HCT116 (cell line): ENCODE data around the gene SLC40A1. TPM values are rescaled to one million over a fixed set of nuclear protein-coding genes. Genes with fewer than 3 reads are reported as not detected.

ENCODE experiments used
- ATAC-seq: fragments of 200-7000 bp; cut with Tn5 transposase; 2 replicates; pipeline ENCODE4 v1.9.1; 2020; ENCODE audit warnings: mild to moderate bottlenecking, moderate library complexity
- BruUV-seq: library from RNA; stranded (reverse); fragments of 400-500 nt; replicated peaks from 2 replicates; lab custom pipeline; 2021; lab: Mats Ljungman, UMichigan
- CTCF ChIA-PET: fragments of 300-600 bp; sonication (Branson Sonifier 250); formaldehyde crosslinking; loops from one replicate; lab custom pipeline; 2021; ENCODE audit warnings: antibody characterized with exemption; lab: Charles Lee
- POLR2A ChIA-PET: fragments of 300-600, 350-600 bp; sonication (Branson Sonifier 250); formaldehyde crosslinking; loops from one replicate; lab custom pipeline; 2021; ENCODE audit warnings: antibody characterized with exemption; lab: Charles Lee
- RAD21 ChIA-PET, 2 experiments: fragments of 300-600 bp; sonication (Branson Sonifier 250); formaldehyde crosslinking; loops; one replicate each; lab custom pipeline; 2023; ENCODE audit warnings: low total read pairs in 2 of 2; ENCODE audit not compliant: uncharacterized antibody in 2 of 2, unreplicated experiment in 2 of 2, low non-redundant PET in 1 of 2; lab: Charles Lee
- DNase-seq: peaks from one replicate; pipeline ENCODE4 v3.0.0-alpha.2; 2010; ENCODE audit warnings: low read depth, low spot score
- H2AFZ ChIP-seq: fragments of 200-600 bp; shearing (Covaris generic), sonication (generic); 2 replicates; pipeline ENCODE4 v1.6.1; 2017; ENCODE audit warnings: low read depth, mixed run types, mixed read lengths, antibody characterized with exemption, low read length; ENCODE audit not compliant: poor library complexity, severe bottlenecking
- H3K27ac ChIP-seq: 2 replicates; pipeline ENCODE4 v1.5.1; 2012; ENCODE audit warnings: low read depth, low read length
- H3K27me3 ChIP-seq: fragments of 200-600 bp; sonication (generic); 2 replicates; pipeline ENCODE4 v1.6.1; 2016; ENCODE audit warnings: mixed run types, low read length, mixed read lengths; ENCODE audit not compliant: insufficient read depth
- H3K36me3 ChIP-seq, 2 experiments: fragments of 200-500 bp in 1 of 2; fragments of 200-600 bp in 1 of 2; sonication (Bioruptor generic) in 1 of 2; sonication (generic) in 1 of 2; 2 replicates each; pipeline versions ENCODE4 v1.5.1 to v1.6.1; 2014 to 2016; ENCODE audit warnings: low read length in 2 of 2, inconsistent platforms in 1 of 2, mixed read lengths in 1 of 2, mixed run types in 1 of 2; ENCODE audit not compliant: insufficient read depth in 2 of 2, control insufficient read depth in 1 of 2
- H3K4me1 ChIP-seq, 2 experiments: fragments of 200-600 bp in 1 of 2; sonication (generic) in 1 of 2; 2 replicates each; pipeline versions ENCODE4 v1.5.1 to v1.6.1; 2012 to 2017; ENCODE audit warnings: low read length in 2 of 2, inconsistent platforms in 1 of 2, mild to moderate bottlenecking in 1 of 2, mixed read lengths in 1 of 2, mixed run types in 1 of 2, moderate library complexity in 1 of 2; ENCODE audit not compliant: insufficient read depth in 2 of 2, control insufficient read depth in 1 of 2
- H3K4me2 ChIP-seq: fragments of 200-600 bp; sonication (generic); 2 replicates; pipeline ENCODE4 v1.6.1; 2017; ENCODE audit warnings: mixed run types, low read length, mixed read lengths
- H3K4me3 ChIP-seq, 2 experiments: fragments of 200-600 bp in 1 of 2; sonication (generic) in 1 of 2; replicated peaks in 1 of 2; 2 replicates each; pipeline ENCODE4 v1.5.1; 2011 to 2016; ENCODE audit warnings: low read length in 2 of 2, control low read depth in 1 of 2, low read depth in 1 of 2, mild to moderate bottlenecking in 1 of 2, mixed read lengths in 1 of 2, mixed run types in 1 of 2
- H3K79me2 ChIP-seq: fragments of 200-600 bp; sonication (generic); 2 replicates; pipeline ENCODE4 v1.6.1; 2017; ENCODE audit warnings: mild to moderate bottlenecking, mixed run types, low read length, moderate library complexity, mixed read lengths; ENCODE audit not compliant: insufficient read depth
- H3K9ac ChIP-seq: fragments of 200-600 bp; sonication (generic); 2 replicates; pipeline ENCODE4 v1.6.1; 2016; ENCODE audit warnings: low read length, mixed read lengths
- H3K9me2 ChIP-seq: fragments of 200-600 bp; sonication (generic), shearing (Covaris generic); 2 replicates; pipeline ENCODE4 v1.6.1; 2017; ENCODE audit warnings: mixed run types, mild to moderate bottlenecking, moderate library complexity; ENCODE audit not compliant: insufficient read depth
- H3K9me3 ChIP-seq, 2 experiments: fragments of 200-500 bp in 1 of 2; fragments of 200-600 bp in 1 of 2; sonication (Bioruptor generic) in 1 of 2; sonication (generic) in 1 of 2; 2 replicates each; pipeline ENCODE4 v1.6.1; 2014 to 2017; ENCODE audit warnings: low read length in 2 of 2, mixed read lengths in 2 of 2, inconsistent platforms in 1 of 2, low read depth in 1 of 2, mild to moderate bottlenecking in 1 of 2, mixed run types in 1 of 2, moderate library complexity in 1 of 2; ENCODE audit not compliant: control insufficient read depth in 1 of 2, insufficient read depth in 1 of 2
- H4K20me1 ChIP-seq: fragments of 200-600 bp; sonication (generic), shearing (Covaris generic); 2 replicates; pipeline ENCODE4 v1.6.1; 2017; ENCODE audit warnings: mixed run types, mild to moderate bottlenecking, moderate library complexity; ENCODE audit not compliant: insufficient read depth
- ATF3 ChIP-seq: IDR thresholded peaks from 2 replicates; pipeline ENCODE4 v1.6.1; 2012
- CBX3 ChIP-seq: IDR thresholded peaks from 2 replicates; pipeline ENCODE4 v1.6.1; 2012; ENCODE audit warnings: low read depth
- CEBPB ChIP-seq: IDR thresholded peaks from 2 replicates; pipeline ENCODE4 v1.6.1; 2012; ENCODE audit warnings: low read depth
- EGR1 ChIP-seq: IDR thresholded peaks from 2 replicates; pipeline ENCODE4 v1.6.1; 2012; ENCODE audit warnings: low read depth
- ELF1 ChIP-seq: IDR thresholded peaks from 2 replicates; pipeline ENCODE4 v1.6.1; 2012; ENCODE audit warnings: low read depth, borderline replicate concordance
- JUND ChIP-seq: IDR thresholded peaks from 2 replicates; pipeline ENCODE4 v1.6.1; 2012
- POLR2AphosphoS5 ChIP-seq: IDR thresholded peaks from 2 replicates; pipeline ENCODE4 v1.6.1; 2011; ENCODE audit warnings: mild to moderate bottlenecking, low read depth, low read length, moderate library complexity
- RAD21 ChIP-seq: IDR thresholded peaks from 2 replicates; pipeline ENCODE4 v1.6.1; 2012; ENCODE audit warnings: low read depth, mild to moderate bottlenecking
- REST ChIP-seq: IDR thresholded peaks from 2 replicates; pipeline ENCODE4 v1.6.1; 2012; ENCODE audit warnings: low read depth
- SIN3A ChIP-seq: IDR thresholded peaks from 2 replicates; pipeline ENCODE4 v1.6.1; 2012; ENCODE audit warnings: low read depth
- SP1 ChIP-seq: IDR thresholded peaks from 2 replicates; pipeline ENCODE4 v1.6.1; 2012; ENCODE audit warnings: low read depth
- ZNF274 ChIP-seq: fragments of 200-500 bp; sonication (Bioruptor generic); IDR thresholded peaks from 2 replicates; pipeline ENCODE4 v1.6.1; 2014; ENCODE audit warnings: mild to moderate bottlenecking, low read depth, low read length, inconsistent platforms
- intact Hi-C: fragments of 100-400 bp; cut with micrococcal nuclease; formaldehyde crosslinking; loops from 2 replicates; pipeline ENCODE4 v1.10.0; 2022
- total RNA-seq: library from RNA; stranded (reverse); gene quantifications from one replicate; pipeline ENCODE4 v1.2.1, GENCODE V29; 2021; ENCODE audit not compliant: unreplicated experiment
- TF ChIP-seq, protein P1 (sequence below): IDR thresholded peaks from 2 replicates; pipeline ENCODE4 v1.6.1; 2012
- TF ChIP-seq, protein P2 (sequence below), 3 experiments: fragments of 200-600 bp in 1 of 3; sonication (generic) in 1 of 3; IDR thresholded peaks in 2 of 3; conservative IDR thresholded peaks in 1 of 3; 2 replicates each; pipeline ENCODE4 v1.5.1; 2012 to 2017; ENCODE audit warnings: low read depth in 2 of 3, low read length in 2 of 3, antibody characterized with exemption in 1 of 3, borderline replicate concordance in 1 of 3, control low read depth in 1 of 3, mild to moderate bottlenecking in 1 of 3, mixed read lengths in 1 of 3, mixed run types in 1 of 3, moderate library complexity in 1 of 3; ENCODE audit not compliant: insufficient read depth in 1 of 3

SLC40A1 gene
- total RNA-seq, 1 experiment from 2014 or later = 1.5 TPM

DNA sequence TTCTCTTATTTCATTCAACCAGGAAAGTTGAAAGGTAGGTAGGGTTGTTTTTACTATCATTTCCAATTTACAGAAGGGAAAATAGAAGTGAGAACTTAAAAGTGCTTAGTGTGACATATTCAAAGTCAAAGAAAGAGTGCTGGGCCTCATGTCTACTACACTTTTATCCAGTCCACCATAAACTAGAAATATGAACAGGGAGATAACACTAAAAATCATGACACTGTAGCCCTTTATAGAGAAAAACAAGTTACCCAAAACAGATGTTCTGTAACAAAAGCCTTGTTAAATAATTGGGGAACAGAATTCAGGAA is 20.4 kb downstream of the SLC40A1 start:
- CTCF ChIA-PET = no interaction called here

More for the DNA sequence above, 20.4 kb downstream of the SLC40A1 start:
- ATAC-seq (no peak), DNase-seq (no peak)
- no peak overlapping the region for H3K9ac ChIP-seq
- no peaks in the 10 kb centered on the region for H3K36me3 ChIP-seq
- TF ChIP-seq SIN3A (no peak), CEBPB (no peak), CBX3 (no peak), POLR2AphosphoS5 (no peak), SP1 (no peak), ZNF274 (no peak), ELF1 (no peak), ATF3 (no peak), RAD21 (no peak), EGR1 (no peak), REST (no peak), JUND (no peak)
- TF ChIP-seq, protein P1, sequence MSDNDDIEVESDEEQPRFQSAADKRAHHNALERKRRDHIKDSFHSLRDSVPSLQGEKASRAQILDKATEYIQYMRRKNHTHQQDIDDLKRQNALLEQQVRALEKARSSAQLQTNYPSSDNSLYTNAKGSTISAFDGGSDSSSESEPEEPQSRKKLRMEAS = no peak
- TF ChIP-seq, protein P2, sequence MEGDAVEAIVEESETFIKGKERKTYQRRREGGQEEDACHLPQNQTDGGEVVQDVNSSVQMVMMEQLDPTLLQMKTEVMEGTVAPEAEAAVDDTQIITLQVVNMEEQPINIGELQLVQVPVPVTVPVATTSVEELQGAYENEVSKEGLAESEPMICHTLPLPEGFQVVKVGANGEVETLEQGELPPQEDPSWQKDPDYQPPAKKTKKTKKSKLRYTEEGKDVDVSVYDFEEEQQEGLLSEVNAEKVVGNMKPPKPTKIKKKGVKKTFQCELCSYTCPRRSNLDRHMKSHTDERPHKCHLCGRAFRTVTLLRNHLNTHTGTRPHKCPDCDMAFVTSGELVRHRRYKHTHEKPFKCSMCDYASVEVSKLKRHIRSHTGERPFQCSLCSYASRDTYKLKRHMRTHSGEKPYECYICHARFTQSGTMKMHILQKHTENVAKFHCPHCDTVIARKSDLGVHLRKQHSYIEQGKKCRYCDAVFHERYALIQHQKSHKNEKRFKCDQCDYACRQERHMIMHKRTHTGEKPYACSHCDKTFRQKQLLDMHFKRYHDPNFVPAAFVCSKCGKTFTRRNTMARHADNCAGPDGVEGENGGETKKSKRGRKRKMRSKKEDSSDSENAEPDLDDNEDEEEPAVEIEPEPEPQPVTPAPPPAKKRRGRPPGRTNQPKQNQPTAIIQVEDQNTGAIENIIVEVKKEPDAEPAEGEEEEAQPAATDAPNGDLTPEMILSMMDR (IDR thresholded peaks at IDR 0.05 in 2 of 3, conservative IDR thresholded peaks at IDR 0.05 in 1 of 3; ENCODE audit: borderline replicate concordance in 1 of 3, insufficient read depth in 1 of 3, low read depth in 2 of 3, low read length in 2 of 3) = no peak
- intact Hi-C loops = no loop called here
- ChIA-PET POLR2A (no interaction called here), RAD21 (no interaction called here)
- H3K4me3 ChIP-seq = no peak overlapping the region
- no peak overlapping the region for H3K4me2 ChIP-seq
- no peaks in the 10 kb centered on the region for H3K9me2 ChIP-seq
- H4K20me1 ChIP-seq = no peaks in the 10 kb centered on the region
- no peak overlapping the region for H3K27ac ChIP-seq
- no peaks in the 10 kb centered on the region for H3K27me3 ChIP-seq
- no peaks in the 10 kb centered on the region for H3K9me3 ChIP-seq
- H2AFZ ChIP-seq = no peak overlapping the region
- no peaks in the 10 kb centered on the region for H3K4me1 ChIP-seq
- H3K79me2 ChIP-seq = no peaks in the 10 kb centered on the region
- BruUV-seq = no TSS peak
